AG09319 (cell line): ENCODE data around the gene AIP.

Source experiments
- DNase-seq: peaks from one replicate; pipeline ENCODE4 v3.0.0-alpha.2; 2010; ENCODE audit warnings: low read depth; ENCODE audit errors: extremely low read depth
- CTCF ChIP-seq: IDR thresholded peaks from 2 replicates; pipeline ENCODE4 v1.5.1; 2011; ENCODE audit warnings: low read depth, mild to moderate bottlenecking, inconsistent platforms, low read length, moderate library complexity

AIP gene

GRCh38 chr11:67500831-67501715, 18.2 kb downstream of the AIP start:
- no peak for TF ChIP-seq CTCF
- no peak for DNase-seq

GRCh38 chr11:67501854-67502253, 19.0 kb downstream of the AIP start:
- DNase-seq = no peak
- no peak for TF ChIP-seq CTCF

- TF ChIP-seq CTCF = no peak
- no peak for DNase-seq
Observed at GRCh38 chr11:67502328-67502979, 19.6 kb downstream of the AIP start.

- TF ChIP-seq CTCF = no peak
- DNase-seq = no peak
Observed at GRCh38 chr11:67503119-67504004, 20.5 kb downstream of the AIP start.

- no peak for DNase-seq
Observed at GRCh38 chr11:67504005-67504949, 21.5 kb downstream of the AIP start.

More at GRCh38 chr11:67504005-67504949, 21.5 kb downstream of the AIP start:
- no peak for TF ChIP-seq CTCF
